Frontal cortex (tissue), 4 donors: Measurements from ENCODE around the gene AP4S1. TPM values are rescaled to one million over a fixed set of nuclear protein-coding genes. Genes with fewer than 3 reads are reported as not detected.
"Not testable (repeated sequence)": the region's sequence is repeated elsewhere in the genome, so short reads cannot be mapped to it uniquely, and the experiment has no call there.

ENCODE experiments used
- DNase-seq, 2 donors: peaks; one replicate each; pipeline ENCODE4 v3.0.0; 2012; ENCODE audit warnings: low spot score in 2 of 2
- FAIRE-seq: peaks from 2 replicates; lab custom pipeline; 2012; peaks lifted over from hg19 to GRCh38; lab: Jason Lieb, UNC
- total RNA-seq: library from RNA; depleted of rRNA; stranded (reverse); fragments of >200 nt; gene quantifications from one replicate; pipeline ENCODE4 v1.2.3, GENCODE V29; 2014
- donor health status: control.
- donor health status: control.
- donor health status: control.

Gene AP4S1
- total RNA-seq, 1 donor from 2014 or later = 26.9 TPM

DNA sequence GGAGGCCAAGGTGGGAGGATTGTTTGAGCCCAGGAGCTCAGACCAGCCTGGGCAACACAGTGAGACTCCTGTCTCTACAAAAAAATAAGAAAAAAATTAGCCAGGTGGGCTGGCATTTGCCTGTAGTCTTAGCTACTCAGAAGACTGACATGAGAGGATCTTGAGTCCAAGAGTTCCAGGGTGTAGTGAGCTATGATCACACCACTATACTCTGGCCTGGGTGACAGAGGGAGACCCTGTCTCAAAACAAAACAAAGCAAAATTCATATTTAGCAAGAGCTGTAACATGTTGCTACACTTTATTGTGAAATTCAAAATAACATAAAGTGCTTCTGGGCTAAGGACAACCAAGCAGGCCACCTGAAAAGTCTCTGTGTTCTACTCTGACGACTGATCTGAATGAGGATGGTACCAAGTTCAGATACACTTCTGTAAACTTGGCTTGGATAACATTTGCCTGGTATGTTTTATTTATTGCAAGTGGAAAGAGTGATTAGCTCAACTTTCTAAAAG lies 12.3 kb downstream of the AP4S1 start:
- no peak for DNase-seq
- no peak for FAIRE-seq

DNA sequence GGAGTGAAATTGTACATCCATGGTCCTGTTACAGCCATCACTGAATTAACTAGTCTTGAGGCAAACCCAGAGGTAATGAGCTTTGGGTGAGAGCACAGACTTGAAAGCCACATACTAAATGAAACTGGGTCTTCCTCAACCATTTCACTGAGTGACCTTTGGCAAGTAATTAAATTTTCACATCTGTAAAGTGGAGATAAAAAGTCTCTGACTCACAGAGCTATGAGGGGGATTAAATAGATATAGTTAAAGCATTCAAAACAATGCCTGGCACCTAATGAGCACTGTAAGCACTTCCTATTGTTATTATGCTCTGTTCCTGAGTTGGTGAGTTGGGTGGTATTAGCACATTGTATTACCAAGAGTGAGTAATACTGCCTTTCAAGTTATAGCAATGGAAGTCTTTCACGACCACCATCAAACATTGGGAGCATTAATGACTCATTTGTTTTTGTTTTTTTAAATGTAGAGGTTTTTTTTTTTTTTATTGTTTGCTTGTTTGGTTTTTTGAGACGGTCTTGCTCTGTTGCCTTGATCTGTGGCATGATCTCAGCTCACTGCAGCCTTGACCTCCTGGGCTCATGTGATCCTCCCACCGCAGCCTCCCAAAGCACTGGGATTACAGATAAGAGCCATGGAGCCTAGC lies 13.2 kb downstream of the AP4S1 start:
- no peak for FAIRE-seq
- DNase-seq = no peak

DNA sequence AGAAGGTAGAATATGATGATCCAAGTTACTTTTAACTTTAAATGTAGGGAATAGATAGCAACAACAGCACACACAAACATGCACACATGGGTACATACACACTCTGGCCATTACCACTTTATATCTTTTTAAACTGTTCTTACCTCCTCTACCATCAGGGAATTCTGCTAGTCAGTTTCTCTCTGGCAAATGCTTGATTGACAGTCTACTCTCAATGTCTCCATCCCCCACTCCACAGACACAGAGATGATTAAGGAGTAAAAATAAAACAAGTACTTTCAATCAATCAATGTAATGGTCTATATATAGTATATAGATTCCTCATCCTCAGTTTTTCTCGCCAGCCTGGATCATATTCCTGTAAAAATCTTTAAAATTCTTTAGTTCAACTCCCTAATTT lies 16.9 kb downstream of the AP4S1 start:
- FAIRE-seq (no peak), DNase-seq (no peak)

DNA sequence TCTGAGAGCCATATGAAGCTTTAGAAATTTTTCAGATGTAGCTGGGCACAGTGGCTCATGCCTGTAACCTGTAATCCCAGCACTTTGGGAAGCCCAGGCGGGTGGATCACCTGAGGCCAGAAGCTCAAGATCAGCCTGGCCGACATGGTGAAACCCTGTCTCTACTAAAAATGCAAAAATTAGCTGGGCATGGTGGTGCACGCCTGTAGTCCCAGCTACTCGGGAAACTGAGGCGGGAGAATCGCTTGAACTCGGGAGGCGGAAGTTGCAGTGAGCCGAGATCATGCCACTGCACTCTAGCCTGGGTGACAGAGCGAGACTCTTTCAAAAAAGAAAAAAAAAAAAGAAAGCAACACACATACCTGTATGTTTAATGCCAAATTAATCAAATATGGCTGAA lies 17.4 kb downstream of the AP4S1 start:
- DNase-seq, FAIRE-seq: not testable (repeated sequence)

DNA sequence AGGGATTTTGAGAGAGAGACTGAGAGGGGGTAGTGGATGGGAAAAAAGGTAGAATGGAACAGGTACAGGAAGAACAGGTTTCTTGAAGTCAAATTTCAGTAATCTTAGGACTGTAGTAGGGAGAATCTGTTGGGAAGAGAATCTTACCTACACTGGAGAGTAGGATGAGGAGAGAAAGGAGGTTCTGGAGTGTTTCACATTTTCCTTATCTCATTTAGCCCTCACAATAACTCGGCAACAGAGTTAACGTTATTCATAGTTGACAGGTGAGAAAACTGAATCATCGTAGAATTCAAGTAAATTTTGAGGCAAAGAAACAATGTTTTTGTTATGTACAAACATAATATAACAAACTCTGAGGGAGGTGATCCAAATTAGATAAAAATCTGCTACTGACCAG lies 17.9 kb downstream of the AP4S1 start:
- no peak for FAIRE-seq
- no peak for DNase-seq

DNA sequence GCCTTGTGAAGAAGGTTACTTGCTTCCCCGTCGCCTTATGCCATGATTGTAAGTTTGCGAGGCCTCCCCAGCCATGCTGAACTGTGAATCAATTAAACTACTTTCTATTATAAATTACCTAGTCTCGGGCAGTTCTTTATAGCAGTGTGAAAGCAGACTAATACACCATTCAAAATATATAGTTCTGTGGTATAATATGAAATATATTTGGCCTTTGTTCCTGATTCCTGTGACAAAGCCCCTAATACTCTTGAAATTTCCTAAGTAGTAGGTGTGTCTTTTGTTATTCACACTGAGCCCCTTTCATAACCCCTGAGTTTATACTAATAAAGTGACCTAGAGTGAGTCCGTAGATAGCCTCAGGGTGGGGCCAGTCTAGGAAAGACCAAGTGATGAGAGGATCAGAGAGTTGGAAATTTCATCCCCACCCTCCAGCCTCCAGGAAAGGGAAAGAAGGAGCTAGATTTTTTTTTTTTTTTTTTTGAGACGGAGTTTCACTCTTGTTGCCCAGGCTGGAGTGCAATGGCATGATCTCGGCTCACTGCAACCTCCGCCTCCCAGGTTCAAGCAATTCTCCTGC lies 20.1 kb downstream of the AP4S1 start:
- DNase-seq = no peak
- FAIRE-seq = no peak

DNA sequence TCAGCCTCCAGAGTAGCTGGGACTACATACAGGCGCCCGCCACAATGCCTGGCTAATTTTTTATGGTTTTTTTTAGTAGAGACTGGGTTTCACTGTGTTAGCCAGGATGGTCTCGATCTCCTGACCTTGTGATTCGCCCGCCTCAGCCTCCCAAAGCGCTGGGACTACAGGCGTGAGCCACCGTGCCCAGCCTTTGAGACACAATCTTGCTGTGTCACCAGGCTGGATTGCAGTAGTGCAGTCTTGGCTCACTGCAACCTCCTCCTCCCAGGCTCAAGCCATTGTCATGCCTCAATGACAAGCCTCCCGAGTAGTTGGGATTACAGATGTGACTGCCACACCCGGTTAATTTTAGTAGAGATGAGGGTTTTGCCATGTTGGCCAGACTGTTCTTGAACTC lies 22.1 kb downstream of the AP4S1 start:
- DNase-seq (no peak), FAIRE-seq (no peak)

DNA sequence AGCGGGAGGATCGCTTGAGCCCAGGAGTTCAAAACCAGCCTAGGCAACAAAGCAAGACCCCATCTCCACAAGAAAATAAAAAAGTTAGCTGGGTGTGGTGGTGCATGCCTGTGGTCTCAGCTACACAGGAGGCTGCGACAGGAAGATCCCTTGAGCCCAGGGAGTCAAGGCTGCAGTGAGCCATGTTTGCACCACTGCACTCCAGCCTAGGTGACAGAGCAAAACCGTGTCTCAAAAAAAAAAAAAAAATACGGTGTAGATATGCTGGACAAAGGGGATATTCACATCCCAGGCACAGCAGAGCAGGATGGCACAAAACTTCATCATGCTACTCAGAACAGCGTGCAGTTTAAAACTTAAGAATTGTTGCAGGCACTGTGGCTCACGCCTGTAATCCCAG lies 25.6 kb downstream of the AP4S1 start:
- DNase-seq (no peak), FAIRE-seq (no peak)

DNA sequence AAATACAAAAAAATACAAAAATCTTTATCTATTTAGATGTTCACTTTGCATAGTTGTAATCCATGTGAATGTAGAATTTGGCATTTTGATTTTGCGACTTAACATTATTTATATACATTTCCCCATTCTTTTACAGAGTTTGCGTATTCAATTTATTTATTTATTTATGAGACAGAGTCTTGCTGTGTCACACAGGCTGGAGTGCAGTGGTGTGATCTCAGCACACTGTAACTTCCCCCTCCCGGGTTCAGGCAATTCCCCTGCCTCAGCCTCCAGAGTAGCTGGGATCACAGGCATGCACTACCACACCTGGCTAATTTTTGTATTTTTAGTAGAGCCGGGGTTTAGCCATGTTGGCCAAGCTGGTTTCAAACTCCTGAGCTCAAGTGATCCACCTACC lies 26.1 kb downstream of the AP4S1 start:
- FAIRE-seq = no peak
- DNase-seq = no peak

DNA sequence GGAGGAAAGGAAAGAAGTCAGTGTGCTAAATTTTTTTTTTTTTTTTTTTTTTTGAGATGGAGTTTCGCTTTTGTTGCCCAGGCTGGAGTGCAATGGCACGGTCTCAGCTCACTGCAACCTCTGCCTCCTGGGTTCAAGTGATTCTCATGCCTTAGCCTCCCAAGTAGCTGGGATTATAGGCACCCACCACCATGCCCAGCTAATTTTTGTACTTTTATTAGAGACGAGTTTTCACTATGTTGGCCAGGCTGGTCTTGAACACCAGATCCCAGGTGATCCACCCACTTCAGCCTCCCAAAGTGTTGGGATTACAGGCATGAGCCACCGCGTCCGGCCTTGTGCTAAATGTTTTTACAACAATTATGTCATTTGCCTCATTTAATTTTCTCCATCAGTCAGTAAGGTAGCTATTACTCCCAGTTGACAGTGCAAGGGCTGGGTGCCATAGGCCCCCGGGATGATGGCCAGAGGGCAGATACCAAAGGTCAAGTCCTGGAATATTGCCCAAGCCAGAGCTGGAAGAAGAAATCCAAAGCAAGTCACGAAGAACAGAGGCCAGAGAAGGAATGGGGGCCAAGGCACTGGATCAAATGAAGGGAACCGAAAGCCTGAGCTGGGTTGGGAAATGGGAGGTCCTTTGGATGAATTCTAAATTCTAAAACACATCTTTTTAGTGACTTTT lies 27.6 kb downstream of the AP4S1 start:
- DNase-seq, FAIRE-seq: not testable (repeated sequence)

DNA sequence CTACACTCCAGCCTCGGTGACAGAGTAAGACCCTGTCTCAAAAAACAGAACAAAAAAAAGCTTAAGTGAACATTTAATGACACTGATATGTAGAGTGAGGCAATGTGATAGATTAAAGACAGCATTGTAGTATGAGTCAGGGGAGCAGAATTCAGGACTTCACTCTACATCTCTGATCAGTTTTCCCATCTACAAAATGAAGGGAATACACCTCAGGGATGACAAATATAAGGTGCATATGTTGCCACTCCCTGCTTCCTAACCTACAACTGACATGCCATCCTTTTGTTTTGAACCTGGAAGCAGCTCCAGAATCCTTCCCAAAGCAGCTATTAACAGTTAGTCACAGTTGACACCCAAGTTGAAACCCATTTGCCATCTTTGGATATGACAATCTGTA lies 31.6 kb downstream of the AP4S1 start:
- DNase-seq = no peak
- FAIRE-seq = no peak

DNA sequence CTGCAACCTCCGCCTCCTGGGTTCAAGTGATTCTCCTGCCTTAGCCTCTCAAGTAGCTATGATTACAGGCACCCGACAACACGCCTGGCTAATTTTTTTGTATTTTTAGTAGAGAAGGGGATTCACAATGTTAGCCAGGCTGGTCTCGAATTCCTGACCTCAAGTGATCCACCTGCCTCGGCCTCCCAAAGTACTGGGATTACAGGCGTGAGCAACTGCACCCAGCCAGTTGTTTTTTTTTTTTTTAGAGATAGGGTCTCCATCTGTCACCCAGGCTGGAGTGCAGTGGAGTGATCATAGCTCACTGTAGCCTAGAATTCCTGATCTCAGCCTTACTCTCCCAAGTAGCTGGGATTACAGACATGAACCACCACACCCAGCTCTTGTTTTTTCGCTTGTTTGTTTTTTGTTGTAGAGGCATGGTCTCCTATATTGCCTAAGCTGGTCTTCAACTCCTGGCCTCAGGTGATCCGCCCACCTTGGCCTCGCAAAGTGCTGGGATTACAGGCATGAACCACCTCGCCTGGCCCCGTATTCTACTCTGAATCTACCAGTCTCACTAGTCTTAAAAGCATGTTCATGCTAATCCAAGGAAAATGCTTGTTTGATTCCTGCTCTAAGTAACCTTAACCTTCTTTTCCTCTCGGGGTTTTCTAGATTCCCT lies 32.4 kb downstream of the AP4S1 start:
- no peak for FAIRE-seq
- no peak for DNase-seq

DNA sequence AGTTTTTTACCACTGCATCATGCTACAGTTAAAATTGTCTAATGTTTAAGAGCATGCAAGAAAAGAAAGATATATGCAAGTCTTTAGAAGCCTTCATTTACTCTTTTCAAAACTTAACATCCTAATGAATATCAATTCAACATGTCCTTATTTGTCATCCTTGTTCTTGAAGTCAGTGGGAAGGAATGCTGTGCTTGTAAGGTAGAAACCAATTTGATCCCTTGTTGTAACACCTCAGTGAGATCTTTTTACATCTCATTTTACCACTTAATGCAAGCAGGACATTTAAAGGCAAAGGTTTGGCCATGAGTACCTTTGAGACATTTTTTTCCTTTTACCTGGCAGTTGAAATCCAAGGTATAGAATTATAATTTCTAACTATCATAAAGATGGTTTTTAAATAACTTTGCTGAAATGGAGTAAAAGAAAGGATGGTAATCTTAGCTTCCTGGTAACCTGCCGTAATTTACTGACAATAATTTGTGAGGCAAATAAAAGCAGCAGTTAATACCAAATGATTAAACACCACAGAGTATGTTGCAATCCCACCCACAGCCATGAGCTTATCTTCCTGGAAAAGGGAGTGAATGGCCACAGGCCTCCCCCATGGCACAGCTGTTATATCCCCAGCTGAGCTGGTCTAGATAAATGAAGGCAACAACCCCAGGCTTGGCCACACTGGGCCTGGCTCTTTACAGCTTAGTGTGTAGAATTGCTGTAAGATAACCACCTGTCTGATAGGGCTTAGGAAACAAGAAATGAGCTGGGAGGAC lies 33.9 kb downstream of the AP4S1 start:
- FAIRE-seq = no peak
- DNase-seq = no peak

DNA sequence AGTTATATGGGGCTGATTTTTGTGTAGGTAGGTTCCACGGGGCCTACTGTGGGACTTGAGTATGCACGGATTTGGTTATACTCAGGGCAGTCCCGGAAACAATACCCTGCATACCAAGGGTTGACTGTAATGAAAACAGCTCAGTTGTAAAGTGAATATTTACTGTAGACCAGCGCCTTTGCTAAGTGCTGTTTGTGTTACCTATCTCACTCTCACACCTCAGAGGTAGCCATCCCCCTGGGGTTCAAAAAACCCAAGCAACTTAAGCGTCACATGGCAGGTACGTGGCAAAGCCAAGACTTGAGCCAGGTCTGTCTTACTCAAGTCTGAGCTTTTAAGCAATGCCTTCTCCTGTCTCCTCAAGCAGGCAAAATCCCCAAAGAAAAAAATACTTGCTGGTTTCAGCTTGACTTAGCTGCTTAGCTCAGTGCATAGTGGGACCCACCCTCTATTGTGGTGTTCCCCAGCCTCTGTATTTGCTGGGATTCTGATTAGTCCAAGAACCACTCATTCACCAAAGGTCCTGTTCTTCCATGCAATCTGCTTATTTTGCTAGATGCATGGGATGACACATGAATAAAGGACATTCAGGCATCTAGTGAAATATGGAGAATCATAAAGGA lies 34.9 kb downstream of the AP4S1 start:
- FAIRE-seq (no peak), DNase-seq (no peak)

DNA sequence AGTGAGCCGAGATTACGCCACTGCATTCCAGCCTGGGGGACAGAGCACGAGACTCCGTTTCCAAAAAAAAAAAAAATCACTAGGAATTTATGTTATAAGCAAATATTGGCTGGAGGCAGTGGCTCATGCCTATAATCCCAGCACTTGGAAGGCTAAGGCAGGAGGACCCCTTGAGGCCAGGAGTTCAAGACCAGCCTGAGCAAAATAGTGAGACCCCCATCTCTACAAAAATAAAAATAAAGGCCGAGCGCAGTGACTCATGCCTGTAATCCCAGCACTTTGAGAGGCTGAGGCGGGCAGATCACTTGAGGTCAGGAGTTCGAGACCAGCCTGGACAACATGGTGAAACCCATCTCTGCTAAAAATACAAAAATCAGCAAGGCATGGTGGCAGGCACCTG lies 37.5 kb downstream of the AP4S1 start:
- FAIRE-seq, DNase-seq: not testable (repeated sequence)

DNA sequence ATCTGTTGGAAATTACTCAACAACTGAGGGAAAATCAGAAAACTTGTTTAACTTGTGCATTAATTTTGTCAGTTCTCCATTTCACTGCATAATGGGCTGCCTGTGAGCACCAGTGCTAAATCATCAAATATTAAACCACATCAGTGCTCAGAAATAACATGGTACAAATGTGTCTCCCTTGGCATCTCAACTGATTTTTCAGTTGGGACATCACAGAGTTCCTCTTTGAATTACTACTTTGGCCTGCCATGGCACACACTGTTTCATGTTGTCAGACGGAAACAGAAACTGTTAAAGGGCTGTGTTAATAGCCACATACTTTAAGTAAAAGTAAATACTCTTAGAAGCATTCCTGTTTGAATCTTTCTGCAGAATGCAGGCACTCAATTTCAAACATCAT lies 42.8 kb downstream of the AP4S1 start:
- no peak for FAIRE-seq

DNA sequence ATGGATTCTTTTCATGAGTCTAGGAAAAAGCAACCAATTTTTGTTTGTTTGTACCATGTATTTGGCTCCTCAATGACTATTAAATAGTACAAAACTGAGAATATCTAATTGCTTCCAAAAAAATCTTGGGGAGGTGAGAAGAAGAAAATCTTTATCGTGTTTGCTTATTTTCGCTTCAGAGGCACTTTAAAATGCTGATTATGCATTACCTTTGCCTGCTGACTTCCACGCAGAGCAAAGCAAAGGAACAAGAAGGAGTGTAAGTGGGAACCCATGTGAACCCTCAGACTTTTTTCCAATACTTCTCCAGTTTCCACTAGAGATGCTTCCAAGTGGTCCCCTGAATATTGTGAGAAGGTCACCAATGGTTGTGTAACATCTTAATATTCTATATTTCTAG lies 43.9 kb downstream of the AP4S1 start:
- DNase-seq = no peak
- no peak for FAIRE-seq

More for the DNA sequence above, 42.8 kb downstream of the AP4S1 start:
- DNase-seq = no peak

DNA sequence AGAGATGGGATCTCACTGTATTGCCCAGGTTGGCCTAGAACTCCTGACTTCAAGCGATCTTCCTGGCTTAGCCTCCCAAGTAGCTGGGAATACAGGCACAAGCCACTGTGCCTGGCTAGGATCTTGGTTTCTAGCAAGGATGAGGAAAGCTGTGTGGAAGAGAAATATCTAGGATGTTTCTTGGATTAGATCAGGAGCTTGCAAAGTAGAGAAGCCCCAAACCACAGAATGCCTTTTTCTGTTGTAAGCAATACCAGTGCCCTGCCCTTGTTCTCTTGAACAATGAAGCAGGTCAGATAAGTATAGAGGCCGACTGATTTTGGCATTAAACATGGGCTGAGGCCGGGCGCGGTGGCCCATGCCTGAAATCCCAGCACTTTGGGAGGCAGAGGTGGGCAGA lies 45.0 kb downstream of the AP4S1 start:
- FAIRE-seq (no peak), DNase-seq (no peak)

DNA sequence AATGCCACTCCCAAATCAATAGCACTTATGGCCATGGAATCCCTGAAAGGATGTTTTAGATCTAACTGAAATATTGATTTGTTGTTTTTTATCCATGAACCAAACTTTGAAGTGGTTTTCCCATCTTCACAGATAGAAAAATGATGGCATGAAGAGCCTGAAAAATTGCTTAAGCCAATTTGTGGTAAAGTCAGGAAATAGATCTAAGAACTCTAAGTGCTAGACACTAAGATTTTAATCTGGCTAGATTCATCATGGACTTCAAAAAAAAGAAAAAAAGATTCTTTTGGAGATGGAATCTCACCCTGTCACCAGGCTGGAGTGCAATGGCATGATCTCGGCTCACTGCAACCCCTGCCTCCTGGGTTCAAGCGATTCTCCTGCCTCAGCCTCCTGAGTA lies 45.7 kb downstream of the AP4S1 start:
- no peak for DNase-seq
- FAIRE-seq = no peak

DNA sequence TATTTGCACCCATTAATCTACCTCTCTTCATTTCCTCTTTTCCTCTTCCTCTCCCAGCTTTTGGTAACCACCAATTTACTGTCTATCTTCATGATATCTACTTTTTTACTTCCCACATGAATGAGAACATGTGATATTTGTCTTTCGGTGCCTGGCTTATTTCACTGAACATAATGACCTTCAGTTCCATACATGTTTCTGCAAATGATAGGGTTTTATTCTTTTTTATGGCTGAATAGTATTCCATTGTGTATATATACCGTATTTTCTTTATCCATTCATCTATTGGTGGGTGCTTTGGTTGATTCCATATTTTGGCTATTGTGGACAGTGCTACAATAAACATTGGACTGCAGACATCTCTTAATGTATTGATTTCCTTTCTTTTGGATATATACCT lies 49.7 kb downstream of the AP4S1 start:
- no peak for DNase-seq
- no peak for FAIRE-seq
